Activated naive CD8-positive, alpha-beta T cell treated with anti-CD3 and anti-CD28 coated beads, Interleukin-2, amount 10 ng/mL, durations not matched to agents 7 days and 5 days (primary cell): ENCODE results near the gene ANKRD37. TPM values are rescaled to one million over a fixed set of nuclear protein-coding genes. Genes with fewer than 3 reads are reported as not detected.

Source experiments
- ATAC-seq: fragments of 150-1000 bp; cut with Tn5 transposase; one replicate; pipeline ENCODE4 v1.10.0; 2021; ENCODE audit warnings: low read depth, moderate library complexity
- POLR2A ChIA-PET: fragments of 350-600 bp; sonication (Branson Sonifier 250); formaldehyde crosslinking; loops from one replicate; lab custom pipeline; 2021; ENCODE audit warnings: antibody characterized with exemption; lab: Charles Lee
- DNase-seq: peaks from one replicate; pipeline ENCODE4 v3.0.0; 2021
- H3K27ac Mint-ChIP-seq: one replicate; pipeline ENCODE4 v1.8.0; 2022; ENCODE audit warnings: mild to moderate bottlenecking, mixed read lengths
- H3K27me3 Mint-ChIP-seq: one replicate; pipeline ENCODE4 v1.8.0; 2022; ENCODE audit warnings: mild to moderate bottlenecking, moderate library complexity, mixed read lengths
- H3K36me3 Mint-ChIP-seq: one replicate; pipeline ENCODE4 v1.8.0; 2021; ENCODE audit warnings: mild to moderate bottlenecking, mixed read lengths
- H3K4me1 Mint-ChIP-seq: one replicate; pipeline ENCODE4 v1.8.0; 2021; ENCODE audit warnings: mixed read lengths
- H3K4me3 Mint-ChIP-seq: one replicate; pipeline ENCODE4 v1.8.0; 2022; ENCODE audit warnings: mild to moderate bottlenecking, moderate library complexity, mixed read lengths
- H3K9me3 Mint-ChIP-seq: one replicate; pipeline ENCODE4 v1.8.0; 2021; ENCODE audit warnings: mixed read lengths
- total RNA-seq, 2 experiments: library from RNA; stranded (reverse); gene quantifications; one replicate each; pipeline ENCODE4 v1.2.3, GENCODE V29; 2021

ANKRD37 gene
- total RNA-seq, 2 experiments from 2014 or later, result 7.4 to 8.1 TPM

GRCh38 chr4:185384930-185385331 is 11.7 kb upstream of the ANKRD37 start:
- no peaks in the 10 kb centered on the region for H3K27me3 Mint-ChIP-seq
- H3K4me3 Mint-ChIP-seq, result peak overlapping the region; percentile 70
- ATAC-seq, result no peak
- peak overlapping the region; percentile 33 for H3K27ac Mint-ChIP-seq
- no peak for DNase-seq
- POLR2A ChIA-PET, result no interaction called here
- peaks cover 15% of the 10 kb centered on the region for H3K4me1 Mint-ChIP-seq
- peaks cover 3% of the 10 kb centered on the region for H3K9me3 Mint-ChIP-seq
- H3K36me3 Mint-ChIP-seq, result peaks cover 10% of the 10 kb centered on the region

- Mint-ChIP-seq H3K9me3 (no peaks in the 10 kb centered on the region), H3K4me3 (no peak overlapping the region), H3K36me3 (peaks cover 11% of the 10 kb centered on the region), H3K4me1 (peaks cover 15% of the 10 kb centered on the region), H3K27me3 (no peaks in the 10 kb centered on the region), H3K27ac (no peak overlapping the region)
- POLR2A ChIA-PET, result no interaction called here
- no peak for DNase-seq
- no peak for ATAC-seq
Measured at GRCh38 chr4:185387957-185388356, 8.7 kb upstream of the ANKRD37 start.

GRCh38 chr4:185390941-185391340 is 5.7 kb upstream of the ANKRD37 start:
- Mint-ChIP-seq H3K4me3 (no peak overlapping the region), H3K9me3 (no peaks in the 10 kb centered on the region), H3K4me1 (peaks cover 13% of the 10 kb centered on the region), H3K27me3 (no peaks in the 10 kb centered on the region), H3K27ac (no peak overlapping the region), H3K36me3 (peaks cover 5% of the 10 kb centered on the region)
- POLR2A ChIA-PET, result no interaction called here
- no peak for ATAC-seq
- DNase-seq, result no peak

GRCh38 chr4:185392156-185392555 is 4.5 kb upstream of the ANKRD37 start:
- DNase-seq, result no peak
- H3K9me3 Mint-ChIP-seq, result no peaks in the 10 kb centered on the region
- ATAC-seq, result no peak
- POLR2A ChIA-PET, result no interaction called here
- no peak overlapping the region for H3K27ac Mint-ChIP-seq
- H3K4me3 Mint-ChIP-seq, result no peak overlapping the region
- peaks cover 13% of the 10 kb centered on the region for H3K4me1 Mint-ChIP-seq
- peaks cover 5% of the 10 kb centered on the region for H3K36me3 Mint-ChIP-seq
- H3K27me3 Mint-ChIP-seq, result no peaks in the 10 kb centered on the region

GRCh38 chr4:185394568-185395237 is 1.9 kb upstream of the ANKRD37 start:
- H3K27me3 Mint-ChIP-seq, result no peaks in the 10 kb centered on the region
- no peak for DNase-seq
- no peaks in the 10 kb centered on the region for H3K9me3 Mint-ChIP-seq
- H3K36me3 Mint-ChIP-seq, result peaks cover 25% of the 10 kb centered on the region
- POLR2A ChIA-PET, result interaction anchor here (0.5 to 2.7 kb wide), 3 partner anchors 31 to 266 kb away, joined by 3 to 27 read pairs (median 3); partner anchors contain the start of genes SLC25A4 and UFSP2
- ATAC-seq, result no peak
- H3K27ac Mint-ChIP-seq, result peak overlapping the region; percentile 75
- H3K4me3 Mint-ChIP-seq, result peak overlapping the region; percentile 77
- H3K4me1 Mint-ChIP-seq, result peaks cover 27% of the 10 kb centered on the region

GRCh38 chr4:185395238-185395955 is 1.2 kb upstream of the ANKRD37 start, which contains the start of gene LRP2BP:
Gene LRP2BP, minus strand, starts transcription at chr4:185395924. Its CDS starts 17,738 bp downstream, at chr4:185378186.
- peak within 1 kb of the TSS; percentile 93 for H3K4me3 Mint-ChIP-seq
- peaks cover 30% of the 10 kb centered on the region for H3K36me3 Mint-ChIP-seq
- H3K4me1 Mint-ChIP-seq, result peaks cover 33% of the 10 kb centered on the region
- POLR2A ChIA-PET, result interaction anchor here (0.5 to 2.7 kb wide), 6 partner anchors 12 to 252 kb away, joined by 3 to 27 read pairs (median 4); partner anchors contain the start of genes SLC25A4 and UFSP2
- H3K27ac Mint-ChIP-seq, result peak within 1 kb of the TSS; percentile 99
- H3K27me3 Mint-ChIP-seq, result no peaks in the 10 kb centered on the region
- H3K9me3 Mint-ChIP-seq, result no peaks in the 10 kb centered on the region
- no peak for DNase-seq
- no peak for ATAC-seq

- DNase-seq (peak; percentile 98), ATAC-seq (peak; percentile 87)
- H3K36me3 Mint-ChIP-seq, result peaks cover 34% of the 10 kb centered on the region
- H3K9me3 Mint-ChIP-seq, result no peaks in the 10 kb centered on the region
- no peaks in the 10 kb centered on the region for H3K27me3 Mint-ChIP-seq
- peaks cover 34% of the 10 kb centered on the region for H3K4me1 Mint-ChIP-seq
- H3K27ac Mint-ChIP-seq, result peak overlapping the region; percentile 99
- POLR2A ChIA-PET, result interaction anchor here (0.5 to 2.7 kb wide), 6 partner anchors 12 to 253 kb away, joined by 3 to 27 read pairs (median 4); partner anchors contain the start of genes SLC25A4 and UFSP2
- H3K4me3 Mint-ChIP-seq, result peak overlapping the region; percentile 93
Measured at GRCh38 chr4:185395956-185396723, 501 bp upstream of the ANKRD37 start.

- no peak for ATAC-seq
- POLR2A ChIA-PET, result interaction anchor here (0.7 kb wide), 1 partner anchor 26 kb away, joined by 3 read pairs; no protein-coding TSS in a partner anchor
- DNase-seq, result no peak
- peaks cover 34% of the 10 kb centered on the region for H3K36me3 Mint-ChIP-seq
- no peaks in the 10 kb centered on the region for H3K27me3 Mint-ChIP-seq
- H3K4me3 Mint-ChIP-seq, result peak overlapping the region; percentile 90
- no peaks in the 10 kb centered on the region for H3K9me3 Mint-ChIP-seq
- peaks cover 33% of the 10 kb centered on the region for H3K4me1 Mint-ChIP-seq
- no peak overlapping the region for H3K27ac Mint-ChIP-seq
Measured at GRCh38 chr4:185398618-185399017, 2.0 kb downstream of the ANKRD37 start.

GRCh38 chr4:185399466-185399865 is 2.8 kb downstream of the ANKRD37 start:
- peaks cover 36% of the 10 kb centered on the region for H3K36me3 Mint-ChIP-seq
- H3K4me1 Mint-ChIP-seq, result peaks cover 30% of the 10 kb centered on the region
- no peaks in the 10 kb centered on the region for H3K9me3 Mint-ChIP-seq
- no peak for ATAC-seq
- no peak for DNase-seq
- peak overlapping the region; percentile 28 for H3K4me3 Mint-ChIP-seq
- no peaks in the 10 kb centered on the region for H3K27me3 Mint-ChIP-seq
- POLR2A ChIA-PET, result no interaction called here
- H3K27ac Mint-ChIP-seq, result no peak overlapping the region

GRCh38 chr4:185404031-185404430 is 7.4 kb downstream of the ANKRD37 start:
- Mint-ChIP-seq H3K27ac (no peak overlapping the region), H3K27me3 (no peaks in the 10 kb centered on the region), H3K36me3 (peaks cover 23% of the 10 kb centered on the region), H3K4me3 (no peak overlapping the region), H3K9me3 (no peaks in the 10 kb centered on the region), H3K4me1 (peaks cover 12% of the 10 kb centered on the region)
- DNase-seq, result no peak
- no peak for ATAC-seq
- POLR2A ChIA-PET, result no interaction called here

- Mint-ChIP-seq H3K27ac (no peak overlapping the region), H3K4me1 (peaks cover 2% of the 10 kb centered on the region), H3K36me3 (peaks cover 17% of the 10 kb centered on the region), H3K9me3 (no peaks in the 10 kb centered on the region), H3K27me3 (no peaks in the 10 kb centered on the region), H3K4me3 (no peak overlapping the region)
- POLR2A ChIA-PET, result no interaction called here
- DNase-seq (no peak), ATAC-seq (no peak)
Measured at GRCh38 chr4:185405296-185405999, 8.8 kb downstream of the ANKRD37 start.

GRCh38 chr4:185408432-185408831 is 11.8 kb downstream of the ANKRD37 start:
- Mint-ChIP-seq H3K36me3 (peaks cover 11% of the 10 kb centered on the region), H3K4me1 (no peaks in the 10 kb centered on the region), H3K9me3 (no peaks in the 10 kb centered on the region), H3K27ac (no peak overlapping the region), H3K27me3 (no peaks in the 10 kb centered on the region), H3K4me3 (no peak overlapping the region)
- POLR2A ChIA-PET, result interaction anchor here (1.1 kb wide), 1 partner anchor 12 kb away, joined by 3 read pairs; the partner anchor contains the start of genes ANKRD37 and LRP2BP
- DNase-seq (no peak), ATAC-seq (no peak)
